Aorta (tissue), 5 donors: Measurements from ENCODE around the gene CMSS1. TPM values are rescaled to one million over a fixed set of nuclear protein-coding genes. Genes with fewer than 3 reads are reported as not detected.

Source experiments
- ATAC-seq: fragments of 200-7000 bp; cut with Tn5 transposase; one replicate; pipeline ENCODE4 v1.9.1; 2022; ENCODE audit warnings: moderate library complexity; ENCODE audit not compliant: low FRiP score
- DNase-seq, 2 donors: peaks; one replicate each; pipeline ENCODE4 v3.0.0-alpha.2; 2020
- H3K27ac ChIP-seq, 2 donors: one replicate each; pipeline ENCODE4 v1.5.1; 2013; ENCODE audit warnings: low read length in 2 of 2, mild to moderate bottlenecking in 2 of 2, moderate library complexity in 2 of 2, control low read depth in 1 of 2, inconsistent platforms in 1 of 2, low read depth in 1 of 2
- H3K27me3 ChIP-seq, 2 donors: one replicate each; pipeline ENCODE4 v1.6.1; 2013; ENCODE audit warnings: control low read depth in 1 of 2, low read length in 1 of 2, mild to moderate bottlenecking in 1 of 2, moderate library complexity in 1 of 2; ENCODE audit not compliant: insufficient read depth in 2 of 2, control insufficient read depth in 1 of 2
- H3K36me3 ChIP-seq, 2 donors: one replicate each; pipeline ENCODE4 v1.6.1; 2013; ENCODE audit warnings: control low read depth in 1 of 2, low read length in 1 of 2, mild to moderate bottlenecking in 1 of 2; ENCODE audit not compliant: insufficient read depth in 2 of 2, control insufficient read depth in 1 of 2
- H3K4me1 ChIP-seq, 2 donors: one replicate each; pipeline ENCODE4 v1.6.1; 2013; ENCODE audit warnings: low read length in 2 of 2, control low read depth in 1 of 2, mild to moderate bottlenecking in 1 of 2, moderate library complexity in 1 of 2; ENCODE audit not compliant: insufficient read depth in 2 of 2, control insufficient read depth in 1 of 2
- H3K4me3 ChIP-seq, 2 donors: one replicate each; pipeline ENCODE4 v1.5.1; 2013; ENCODE audit warnings: low read length in 2 of 2, control low read depth in 1 of 2, mild to moderate bottlenecking in 1 of 2
- H3K9me3 ChIP-seq: one replicate; pipeline ENCODE4 v1.6.1; 2013; ENCODE audit warnings: mild to moderate bottlenecking, low read length; ENCODE audit not compliant: control insufficient read depth
- WGBS, 2 donors: extraction: QIAGEN DNeasy Blood & Tissue Kit; methylation state at CpG; one replicate each; pipeline ENCODE4 v1.1.7; 2013; 5-methylcytosine and 5-hydroxymethylcytosine counted together
- intact Hi-C, 2 donors: fragments of 100-400 bp; cut with DNase I; formaldehyde crosslinking; loops; one replicate each; pipeline versions ENCODE4 v1.14.2 to v1.15.0; 2022
- polyA plus RNA-seq, 2 donors: library from polyadenylated mRNA; stranded (reverse); fragments of 200-250 nt; gene quantifications; one replicate each; pipeline ENCODE4 v1.2.3, GENCODE V29; 2013
- total RNA-seq, 2 donors: library from RNA; stranded (reverse); fragmentation: NEBNext Ultra II Directional; extraction: Animal tissue kit (Norgen Biotek cat#: 25700); gene quantifications; one replicate each; pipeline ENCODE4 v1.2.1, GENCODE V29; 2021
- donor health status: healthy with polysubstance abuse.
- donor health status: Bipolar disorder and iron deficiency.
- donor health status: DM: no; HTN: no; CAD: no.
- donor health status: DM: no; HTN: no; CAD: no.
- donor health status: DM: yes; HTN: yes; CAD: no.

CMSS1 gene
- total and polyA plus RNA-seq, 4 donors: 21.3 to 36.3 (median 33.3) TPM

DNA sequence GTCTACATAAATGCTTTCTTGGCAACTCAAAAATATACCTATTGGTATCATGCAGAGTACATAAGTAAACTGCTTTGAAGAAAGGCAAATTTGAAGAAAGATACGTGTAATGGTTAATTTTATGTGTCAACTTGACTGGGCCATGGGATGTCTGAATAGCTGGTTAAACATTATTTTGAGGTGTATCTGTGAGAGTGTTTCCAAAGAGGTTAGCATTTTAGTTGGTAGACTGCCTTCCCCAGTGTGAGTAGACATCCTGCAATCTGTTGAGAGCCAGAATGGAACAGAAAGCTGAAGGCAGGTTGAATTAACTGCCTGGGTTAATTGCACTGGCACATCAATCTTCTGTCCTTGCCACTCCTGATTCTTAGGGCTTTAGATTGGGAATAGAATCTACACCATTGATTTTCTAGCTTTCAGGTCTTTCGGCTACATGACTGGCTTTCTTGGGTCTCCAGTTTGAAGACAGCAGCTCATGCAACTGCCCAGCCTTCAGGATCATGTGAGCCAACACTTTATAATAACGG lies 98.3 kb downstream of the CMSS1 start:
- 85 to 89% methylated on average over 3 of the region's 3 CpGs for WGBS, 2 donors
- no peak for ATAC-seq
- Histone ChIP-seq H3K36me3 (no peaks in the 10 kb centered on the region), H3K9me3 (no peaks in the 10 kb centered on the region), H3K4me1 (peaks cover 2 to 3% of the 10 kb centered on the region in 2 donors), H3K27me3 (no peaks in the 10 kb centered on the region), H3K27ac (no peak overlapping the region), H3K4me3 (no peak overlapping the region)
- DNase-seq: no peak
- intact Hi-C loops: no loop called here

DNA sequence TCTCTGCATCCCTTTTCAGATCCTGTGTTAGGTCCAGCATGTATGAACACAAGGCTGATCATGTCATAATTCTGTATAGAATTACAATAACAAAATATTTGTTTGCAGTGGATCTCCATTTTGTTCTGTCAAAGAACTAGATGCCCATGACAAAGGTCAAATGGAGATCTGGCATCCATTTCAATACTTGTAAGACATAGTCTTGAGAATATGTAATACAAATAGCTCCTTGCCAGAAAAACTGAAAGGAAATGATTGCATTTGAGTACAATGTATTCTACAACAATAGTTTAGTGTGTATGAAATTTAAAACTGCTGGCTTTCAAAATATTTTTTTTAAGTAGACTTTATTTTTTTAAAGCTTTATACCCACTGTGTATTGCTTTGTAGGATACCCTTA lies 101.1 kb downstream of the CMSS1 start:
- H3K27ac ChIP-seq: no peak overlapping the region
- intact Hi-C loops: no loop called here
- no peak for DNase-seq
- no peaks in the 10 kb centered on the region for H3K9me3 ChIP-seq
- peaks cover 3% of the 10 kb centered on the region in 2 donors for H3K4me1 ChIP-seq
- no peaks in the 10 kb centered on the region for H3K36me3 ChIP-seq
- no peak for ATAC-seq
- no peak overlapping the region for H3K4me3 ChIP-seq
- no peaks in the 10 kb centered on the region for H3K27me3 ChIP-seq

DNA sequence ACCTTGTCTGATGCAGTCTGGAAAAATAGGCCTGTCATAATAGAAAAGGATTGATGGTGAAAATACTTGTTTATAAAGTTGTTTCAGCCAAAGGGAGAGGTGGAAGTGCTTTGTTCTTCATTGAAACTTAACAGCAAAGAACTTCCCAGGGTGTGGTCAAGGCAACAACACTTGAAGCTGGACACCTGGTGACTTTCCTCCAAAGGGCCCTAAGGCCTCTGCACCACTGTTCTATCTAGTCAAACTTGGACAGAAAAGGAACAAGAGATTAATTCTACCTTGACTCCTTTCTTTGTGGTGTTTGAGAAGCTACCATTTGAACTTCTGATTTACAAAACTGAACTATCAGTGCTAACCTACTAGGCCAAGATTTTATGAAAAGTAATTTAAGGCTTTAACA lies 102.0 kb downstream of the CMSS1 start:
- Histone ChIP-seq H3K4me1 (peaks cover 3% of the 10 kb centered on the region in 2 donors), H3K4me3 (no peak overlapping the region), H3K36me3 (no peaks in the 10 kb centered on the region), H3K27ac (no peak overlapping the region), H3K27me3 (no peaks in the 10 kb centered on the region), H3K9me3 (no peaks in the 10 kb centered on the region)
- intact Hi-C loops: no loop called here
- ATAC-seq: no peak
- no peak for DNase-seq

DNA sequence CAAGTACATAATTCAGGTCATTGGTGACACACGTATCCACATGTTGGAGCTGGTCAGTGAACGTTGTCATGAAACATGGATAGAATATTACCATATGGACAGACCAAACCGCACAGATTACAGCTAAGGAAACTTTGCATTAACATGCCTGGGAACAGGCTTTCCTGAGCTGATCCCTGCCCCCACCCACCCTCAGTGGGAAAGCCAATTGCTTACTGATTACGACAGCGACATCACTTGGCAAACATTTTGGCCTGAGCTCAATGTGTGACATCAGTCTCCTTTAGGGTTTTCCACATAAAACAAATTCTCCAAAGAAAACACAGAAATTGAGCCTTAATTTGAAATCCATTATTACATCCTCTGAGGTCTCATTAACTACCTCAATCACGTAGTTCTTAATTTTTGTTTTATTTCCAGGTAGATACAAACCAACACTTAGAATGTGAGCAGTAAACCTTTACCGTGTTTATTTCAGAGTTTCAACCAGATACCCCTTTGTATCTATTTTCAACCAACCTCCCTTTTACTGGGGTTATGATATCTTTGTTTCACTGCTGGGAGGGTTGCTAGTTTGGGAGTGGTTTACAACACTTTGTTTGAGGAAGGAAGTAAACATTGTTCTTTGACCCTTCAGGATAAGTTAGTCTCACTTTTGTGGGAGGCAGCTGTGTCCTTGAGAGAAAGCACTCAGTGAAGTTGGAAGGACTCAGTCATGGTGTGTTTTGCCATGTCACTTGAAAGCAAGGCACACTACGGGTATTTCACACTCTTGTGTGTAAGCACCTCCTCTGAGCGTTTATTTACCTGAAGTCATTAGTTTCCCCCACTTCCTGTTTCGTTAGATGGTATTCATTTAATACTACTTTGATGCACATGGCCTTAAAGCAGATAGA lies 103.1 kb downstream of the CMSS1 start:
- Histone ChIP-seq H3K9me3 (no peaks in the 10 kb centered on the region), H3K27ac (peak overlapping the region; percentile 36 to 76), H3K36me3 (no peaks in the 10 kb centered on the region), H3K27me3 (no peaks in the 10 kb centered on the region), H3K4me1 (peaks cover 3 to 7% of the 10 kb centered on the region in 2 donors), H3K4me3 (no peak overlapping the region)
- WGBS, 2 donors: 18 to 20% methylated on average over 10 of the region's 10 CpGs
- intact Hi-C loops: no loop called here
- ATAC-seq: peak; percentile 70
- DNase-seq: peak; percentile 75 to 85

DNA sequence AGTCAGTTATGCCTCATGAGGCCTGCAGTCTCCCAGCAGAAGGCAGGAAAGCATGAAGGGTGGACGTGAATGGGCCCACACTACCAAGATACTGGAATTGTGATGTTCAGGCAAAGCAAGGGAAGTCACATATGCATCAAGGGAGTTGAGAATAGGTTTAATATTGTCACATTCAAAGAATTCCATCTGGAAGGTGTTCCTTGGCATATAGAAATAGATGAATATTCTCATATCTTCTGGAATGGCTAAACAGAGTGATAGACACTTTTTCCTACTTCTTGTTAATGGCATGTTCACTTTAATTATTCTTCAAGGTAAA lies 103.7 kb downstream of the CMSS1 start:
- WGBS, 2 donors: 79 to 88% methylated on average over 1 of the region's 1 CpG
- Histone ChIP-seq H3K9me3 (no peaks in the 10 kb centered on the region), H3K4me3 (no peak overlapping the region), H3K27me3 (no peaks in the 10 kb centered on the region), H3K27ac (no peak overlapping the region), H3K4me1 (peaks cover 6 to 9% of the 10 kb centered on the region in 2 donors), H3K36me3 (no peaks in the 10 kb centered on the region)
- intact Hi-C loops: no loop called here
- DNase-seq (no peak), ATAC-seq (no peak)

DNA sequence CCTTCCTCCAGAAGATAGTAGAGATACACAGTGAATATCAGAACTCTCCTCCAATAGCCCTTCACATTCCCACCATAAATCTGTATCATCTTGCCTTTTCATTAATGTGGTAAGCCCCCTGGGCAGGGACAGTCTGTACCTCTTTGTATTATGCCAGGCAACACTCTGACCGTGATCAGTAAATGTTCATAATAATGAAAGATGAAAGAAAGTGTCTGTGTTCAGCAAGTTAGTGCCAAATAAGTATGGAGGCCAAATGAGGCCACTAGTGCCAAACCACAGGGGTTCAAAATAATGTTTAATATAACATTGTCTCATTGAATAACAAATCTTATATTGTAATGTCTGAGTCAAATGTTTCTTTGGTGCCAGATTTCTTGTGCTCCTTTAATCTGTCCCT lies 104.3 kb downstream of the CMSS1 start:
- DNase-seq: no peak
- WGBS, 2 donors: 44 to 50% methylated on average over 1 of the region's 1 CpG
- Histone ChIP-seq H3K27ac (peak overlapping the region; percentile 44 to 67), H3K9me3 (no peaks in the 10 kb centered on the region), H3K4me1 (peaks cover 6 to 9% of the 10 kb centered on the region in 2 donors), H3K27me3 (no peaks in the 10 kb centered on the region), H3K36me3 (no peaks in the 10 kb centered on the region), H3K4me3 (no peak overlapping the region)
- intact Hi-C loops: no loop called here
- no peak for ATAC-seq

DNA sequence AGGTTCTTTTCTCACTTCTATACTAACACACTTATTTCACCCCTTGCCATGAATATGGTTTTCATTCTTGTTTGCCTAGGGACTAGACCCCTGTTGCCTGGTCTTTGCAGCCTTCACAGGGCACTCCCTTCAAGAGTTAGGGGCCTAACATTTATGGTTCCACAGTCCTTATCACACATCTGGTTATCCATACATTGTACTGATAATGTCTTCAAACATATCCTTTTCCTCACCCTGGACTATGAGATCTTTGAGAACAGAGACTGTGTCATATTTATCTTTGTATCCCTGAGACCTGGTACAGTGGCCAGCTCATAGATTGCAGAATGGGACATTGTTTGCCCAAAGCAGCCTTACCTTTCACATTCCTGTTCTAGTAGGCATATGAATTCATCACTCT lies 106.2 kb downstream of the CMSS1 start:
- Histone ChIP-seq H3K4me3 (no peak overlapping the region), H3K4me1 (peaks cover 9% of the 10 kb centered on the region in 2 donors), H3K27me3 (no peaks in the 10 kb centered on the region), H3K27ac (peak overlapping the region in 1 of 2 donors; percentile 60), H3K36me3 (no peaks in the 10 kb centered on the region), H3K9me3 (no peaks in the 10 kb centered on the region)
- no peak for ATAC-seq
- no peak for DNase-seq
- intact Hi-C loops: no loop called here

DNA sequence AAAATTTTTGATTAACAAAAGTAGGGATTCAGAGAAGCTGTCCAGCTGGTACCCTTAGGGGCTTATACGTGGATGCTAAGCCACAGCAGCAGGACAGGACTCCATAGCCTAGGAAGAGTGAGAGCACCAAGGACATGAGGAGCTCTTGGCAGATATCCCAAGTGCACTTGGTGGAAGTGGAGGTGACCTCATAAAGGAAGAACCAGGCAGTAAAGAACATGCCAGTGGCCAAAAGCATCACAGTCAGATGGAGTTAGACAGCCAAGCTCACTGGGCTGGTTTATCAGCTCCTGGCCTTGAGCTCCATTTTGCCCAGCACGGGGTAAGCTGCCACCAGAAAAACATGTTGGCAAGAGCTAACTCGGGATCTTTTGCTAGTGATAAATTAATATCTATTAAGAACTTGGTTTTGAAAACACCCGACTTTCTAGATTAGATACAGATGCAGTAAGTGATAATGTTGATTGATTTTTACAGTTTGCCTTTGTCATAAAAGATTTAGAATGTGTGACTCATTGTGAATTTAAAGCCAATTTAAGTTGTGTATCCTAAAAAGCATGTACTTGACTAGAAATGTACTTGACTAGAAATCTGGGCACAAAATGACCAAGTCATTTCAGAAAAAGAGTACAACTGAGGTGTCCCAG lies 108.0 kb downstream of the CMSS1 start:
- Histone ChIP-seq H3K9me3 (no peaks in the 10 kb centered on the region), H3K4me3 (no peak overlapping the region), H3K27ac (peak overlapping the region; percentile 33 to 95), H3K36me3 (no peaks in the 10 kb centered on the region), H3K27me3 (no peaks in the 10 kb centered on the region), H3K4me1 (peaks cover 8 to 12% of the 10 kb centered on the region in 2 donors)
- intact Hi-C loops: loop anchor here in 1 of 2 donors (5.0 kb wide), 1 partner anchor 48 kb away; no protein-coding TSS in a partner anchor
- 2 to 9% methylated on average over 4 of the region's 4 CpGs for WGBS, 2 donors
- peak in 1 of 2 donors; percentile 61 for DNase-seq
- peak; percentile 34 for ATAC-seq
